GM18505 (cell line): Measurements from ENCODE around the gene BIRC7.

Experiments used
- ATAC-seq: cut with Tn5 transposase; IDR thresholded peaks from one replicate; pipeline ENCODE4 v1.9.1; 2021; ENCODE audit not compliant: unreplicated experiment
- POLR2A ChIP-seq: IDR thresholded peaks from 4 replicates; pipeline ENCODE4 v1.6.1; 2011; ENCODE audit warnings: borderline replicate concordance; ENCODE audit not compliant: insufficient read depth, insufficient read length; ENCODE audit errors: extremely low read depth

BIRC7 gene

GRCh38 chr20:63223826-63224207 lies 11.9 kb upstream of the BIRC7 start:
- ATAC-seq: no peak

GRCh38 chr20:63224412-63225081 lies 11.2 kb upstream of the BIRC7 start:
- no peak for ATAC-seq
- TF ChIP-seq POLR2A: no peak

More at GRCh38 chr20:63223826-63224207, 11.9 kb upstream of the BIRC7 start:
- TF ChIP-seq POLR2A: no peak

- no peak for TF ChIP-seq POLR2A
- ATAC-seq: no peak
These were observed 10.6 kb upstream of the BIRC7 start for GRCh38 chr20:63225082-63225454.

GRCh38 chr20:63226042-63226943 lies 9.4 kb upstream of the BIRC7 start:
- no peak for ATAC-seq
- no peak for TF ChIP-seq POLR2A

GRCh38 chr20:63227260-63227659 lies 8.4 kb upstream of the BIRC7 start:
- TF ChIP-seq POLR2A: no peak
- ATAC-seq: no peak

GRCh38 chr20:63228806-63229205 lies 6.9 kb upstream of the BIRC7 start:
- no peak for TF ChIP-seq POLR2A
- no peak for ATAC-seq

- ATAC-seq: no peak
- TF ChIP-seq POLR2A: no peak
These were observed 4.9 kb upstream of the BIRC7 start for GRCh38 chr20:63230800-63231268.

GRCh38 chr20:63232235-63233060 lies 3.3 kb upstream of the BIRC7 start:
- no peak for ATAC-seq
- no peak for TF ChIP-seq POLR2A

- no peak for TF ChIP-seq POLR2A
- ATAC-seq: no peak
These were observed 2.7 kb upstream of the BIRC7 start for GRCh38 chr20:63233061-63233344.

GRCh38 chr20:63233924-63234323 lies 1.8 kb upstream of the BIRC7 start:
- no peak for TF ChIP-seq POLR2A
- ATAC-seq: no peak

GRCh38 chr20:63234693-63235398 lies 859 bp upstream of the BIRC7 start:
- no peak for ATAC-seq
- no peak for TF ChIP-seq POLR2A

- TF ChIP-seq POLR2A: no peak
- no peak for ATAC-seq
These were observed 572 bp downstream of the BIRC7 start for GRCh38 chr20:63236116-63236837.
